Astrocyte (in vitro differentiated cells and primary cell): ENCODE data around the gene GRK2. TPM values are rescaled to one million over a fixed set of nuclear protein-coding genes. Genes with fewer than 3 reads are reported as not detected.

Experiments used
- DNase-seq: peaks from one replicate; pipeline ENCODE4 v3.0.0-alpha.2; 2010; ENCODE audit warnings: low read depth
- FAIRE-seq: peaks from 2 replicates; lab custom pipeline; 2011; peaks lifted over from hg19 to GRCh38; lab: Jason Lieb, UNC
- H2AFZ ChIP-seq: 2 replicates; pipeline ENCODE4 v1.6.0; 2012; ENCODE audit warnings: low read depth, low read length, inconsistent platforms
- H3K27ac ChIP-seq: 2 replicates; pipeline ENCODE4 v1.5.1; 2011; ENCODE audit warnings: low read depth, low read length, inconsistent platforms
- H3K27me3 ChIP-seq: 2 replicates; pipeline ENCODE4 v1.6.0; 2011; ENCODE audit warnings: low read length, inconsistent platforms; ENCODE audit not compliant: insufficient read depth
- H3K36me3 ChIP-seq: 2 replicates; pipeline ENCODE4 v1.5.1; 2011; ENCODE audit warnings: low read length, inconsistent platforms; ENCODE audit not compliant: insufficient read depth
- H3K4me1 ChIP-seq: 2 replicates; pipeline ENCODE4 v1.5.1; 2011; ENCODE audit warnings: low read length, inconsistent platforms; ENCODE audit not compliant: insufficient read depth
- H3K4me2 ChIP-seq: 2 replicates; pipeline ENCODE4 v1.6.0; 2012; ENCODE audit warnings: low read length, inconsistent platforms
- H3K4me3 ChIP-seq: 2 replicates; pipeline ENCODE4 v1.5.1; 2011; ENCODE audit warnings: low read depth, mild to moderate bottlenecking, low read length, inconsistent platforms; ENCODE audit not compliant: insufficient read depth
- H3K79me2 ChIP-seq: 2 replicates; pipeline ENCODE4 v1.6.0; 2012; ENCODE audit warnings: mild to moderate bottlenecking, low read length, inconsistent platforms; ENCODE audit not compliant: insufficient read depth
- H3K9ac ChIP-seq: 2 replicates; pipeline ENCODE4 v1.6.0; 2012; ENCODE audit warnings: mild to moderate bottlenecking, low read length, inconsistent platforms
- H3K9me3 ChIP-seq: 2 replicates; pipeline ENCODE4 v1.5.1; 2012; ENCODE audit warnings: low read depth, mild to moderate bottlenecking, low read length, inconsistent platforms; ENCODE audit not compliant: insufficient read depth
- H4K20me1 ChIP-seq: 2 replicates; pipeline ENCODE4 v1.6.0; 2012; ENCODE audit warnings: low read length, inconsistent platforms; ENCODE audit not compliant: insufficient read depth
- H3K27ac Mint-ChIP-seq: one replicate; pipeline ENCODE4 v1.8.0; 2021; ENCODE audit warnings: mild to moderate bottlenecking, mixed read lengths; ENCODE audit not compliant: unreplicated experiment
- H3K27me3 Mint-ChIP-seq: one replicate; pipeline ENCODE4 v1.8.0; 2021; ENCODE audit warnings: low read depth, mixed read lengths; ENCODE audit not compliant: unreplicated experiment
- H3K36me3 Mint-ChIP-seq: one replicate; pipeline ENCODE4 v1.8.0; 2021; ENCODE audit warnings: low read depth, mixed read lengths; ENCODE audit not compliant: unreplicated experiment
- H3K4me1 Mint-ChIP-seq: one replicate; pipeline ENCODE4 v1.8.0; 2021; ENCODE audit warnings: low read depth, mixed read lengths; ENCODE audit not compliant: unreplicated experiment
- H3K4me3 Mint-ChIP-seq: one replicate; pipeline ENCODE4 v1.8.0; 2021; ENCODE audit warnings: mild to moderate bottlenecking, moderate library complexity, mixed read lengths; ENCODE audit not compliant: unreplicated experiment
- H3K9me3 Mint-ChIP-seq: one replicate; pipeline ENCODE4 v1.8.0; 2021; ENCODE audit warnings: mild to moderate bottlenecking, mixed read lengths; ENCODE audit not compliant: unreplicated experiment
- CTCF ChIP-seq: IDR thresholded peaks from 2 replicates; pipeline ENCODE4 v1.5.1; 2011; ENCODE audit warnings: low read depth, mild to moderate bottlenecking, inconsistent platforms, low read length, moderate library complexity; ENCODE audit not compliant: insufficient read depth
- EZH2 ChIP-seq: IDR thresholded peaks from 2 replicates; pipeline ENCODE4 v1.6.1; 2012; ENCODE audit warnings: mild to moderate bottlenecking, low read length, inconsistent platforms; ENCODE audit not compliant: insufficient read depth
- total RNA-seq: library from RNA; stranded (reverse); gene quantifications from 2 replicates; pipeline ENCODE4 v1.2.1, GENCODE V29; 2021

GRK2 gene
- total RNA-seq, 1 donor from 2014 or later = 34.0 TPM

GRCh38 chr11:67310246-67311050, 44.2 kb downstream of the GRK2 start:
- Mint-ChIP-seq H3K27me3 (no peaks in the 10 kb centered on the region), H3K4me3 (no peak overlapping the region), H3K36me3 (peaks cover 5% of the 10 kb centered on the region), H3K4me1 (no peaks in the 10 kb centered on the region), H3K9me3 (no peaks in the 10 kb centered on the region), H3K27ac (no peak overlapping the region)
- FAIRE-seq (no peak), DNase-seq (no peak)
- H3K4me1 ChIP-seq = no peaks in the 10 kb centered on the region
- H3K27me3 ChIP-seq = no peaks in the 10 kb centered on the region
- no peak overlapping the region for H3K4me2 ChIP-seq
- no peak overlapping the region for H3K27ac ChIP-seq
- no peaks in the 10 kb centered on the region for H3K9me3 ChIP-seq
- no peaks in the 10 kb centered on the region for H3K36me3 ChIP-seq
- no peaks in the 10 kb centered on the region for H3K79me2 ChIP-seq
- H4K20me1 ChIP-seq = no peaks in the 10 kb centered on the region
- no peak overlapping the region for H3K4me3 ChIP-seq
- no peak overlapping the region for H2AFZ ChIP-seq
- TF ChIP-seq EZH2 (no peak), CTCF (no peak)
- no peak overlapping the region for H3K9ac ChIP-seq

- Histone ChIP-seq H3K27ac (no peak overlapping the region), H3K27me3 (no peaks in the 10 kb centered on the region), H4K20me1 (no peaks in the 10 kb centered on the region), H3K4me3 (no peak overlapping the region), H3K4me1 (no peaks in the 10 kb centered on the region), H3K36me3 (no peaks in the 10 kb centered on the region), H2AFZ (no peak overlapping the region), H3K79me2 (no peaks in the 10 kb centered on the region), H3K9ac (no peak overlapping the region), H3K9me3 (no peaks in the 10 kb centered on the region), H3K4me2 (no peak overlapping the region)
- TF ChIP-seq CTCF (no peak), EZH2 (no peak)
- H3K27ac Mint-ChIP-seq = no peak overlapping the region
- H3K4me1 Mint-ChIP-seq = no peaks in the 10 kb centered on the region
- H3K27me3 Mint-ChIP-seq = no peaks in the 10 kb centered on the region
- no peak overlapping the region for H3K4me3 Mint-ChIP-seq
- peaks cover 5% of the 10 kb centered on the region for H3K36me3 Mint-ChIP-seq
- no peaks in the 10 kb centered on the region for H3K9me3 Mint-ChIP-seq
- DNase-seq (no peak), FAIRE-seq (no peak)
Observed at GRCh38 chr11:67311051-67311555, 44.8 kb downstream of the GRK2 start.

- Histone ChIP-seq H3K4me1 (no peaks in the 10 kb centered on the region), H3K9ac (no peak overlapping the region), H3K27ac (no peak overlapping the region), H3K9me3 (no peaks in the 10 kb centered on the region), H2AFZ (no peak overlapping the region), H3K27me3 (no peaks in the 10 kb centered on the region), H3K4me3 (no peak overlapping the region), H3K36me3 (no peaks in the 10 kb centered on the region), H3K4me2 (no peak overlapping the region), H4K20me1 (no peaks in the 10 kb centered on the region), H3K79me2 (no peaks in the 10 kb centered on the region)
- H3K9me3 Mint-ChIP-seq = no peaks in the 10 kb centered on the region
- no peak overlapping the region for H3K27ac Mint-ChIP-seq
- no peaks in the 10 kb centered on the region for H3K27me3 Mint-ChIP-seq
- H3K4me1 Mint-ChIP-seq = no peaks in the 10 kb centered on the region
- peaks cover 3% of the 10 kb centered on the region for H3K36me3 Mint-ChIP-seq
- no peak for FAIRE-seq
- TF ChIP-seq CTCF = no peak
- TF ChIP-seq EZH2 = no peak
- H3K4me3 Mint-ChIP-seq = no peak overlapping the region
- DNase-seq = no peak
Observed at GRCh38 chr11:67311556-67312082, 45.3 kb downstream of the GRK2 start.
